Measurements from ENCODE around the gene MAMSTR.

Gene MAMSTR

GRCh38 chr19:48746738-48747575, 27.4 kb upstream of the MAMSTR start, which contains the start of gene IZUMO1:
TSS of gene IZUMO1 (minus strand) at chr19:48746909. CDS start at chr19:48745859, 1,050 bp downstream.
- FAIRE-seq (no peak), DNase-seq (ENCODE audit: low spot score) (peak; percentile 20)

DNA sequence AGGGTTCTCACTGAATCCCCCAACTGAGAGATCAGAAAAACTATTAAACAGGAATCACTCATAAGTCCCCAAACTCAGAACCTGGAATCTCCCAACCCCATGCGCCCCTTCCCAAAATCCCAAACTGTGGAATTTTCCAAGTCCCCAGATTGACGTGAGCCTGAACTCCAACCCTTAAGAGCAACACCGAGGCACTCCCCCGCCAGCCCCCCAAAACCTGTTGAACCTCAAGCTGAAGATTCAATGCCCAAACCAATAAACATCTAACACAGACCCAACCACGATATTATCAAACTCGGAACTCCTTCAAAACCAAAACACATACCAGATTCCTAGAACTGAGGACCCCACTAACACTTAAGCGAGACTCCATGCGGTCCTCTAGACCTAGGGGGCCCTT, 26.6 kb upstream of the MAMSTR start:
- DNase-seq (ENCODE audit: low spot score): no peak
- no peak for FAIRE-seq

DNA sequence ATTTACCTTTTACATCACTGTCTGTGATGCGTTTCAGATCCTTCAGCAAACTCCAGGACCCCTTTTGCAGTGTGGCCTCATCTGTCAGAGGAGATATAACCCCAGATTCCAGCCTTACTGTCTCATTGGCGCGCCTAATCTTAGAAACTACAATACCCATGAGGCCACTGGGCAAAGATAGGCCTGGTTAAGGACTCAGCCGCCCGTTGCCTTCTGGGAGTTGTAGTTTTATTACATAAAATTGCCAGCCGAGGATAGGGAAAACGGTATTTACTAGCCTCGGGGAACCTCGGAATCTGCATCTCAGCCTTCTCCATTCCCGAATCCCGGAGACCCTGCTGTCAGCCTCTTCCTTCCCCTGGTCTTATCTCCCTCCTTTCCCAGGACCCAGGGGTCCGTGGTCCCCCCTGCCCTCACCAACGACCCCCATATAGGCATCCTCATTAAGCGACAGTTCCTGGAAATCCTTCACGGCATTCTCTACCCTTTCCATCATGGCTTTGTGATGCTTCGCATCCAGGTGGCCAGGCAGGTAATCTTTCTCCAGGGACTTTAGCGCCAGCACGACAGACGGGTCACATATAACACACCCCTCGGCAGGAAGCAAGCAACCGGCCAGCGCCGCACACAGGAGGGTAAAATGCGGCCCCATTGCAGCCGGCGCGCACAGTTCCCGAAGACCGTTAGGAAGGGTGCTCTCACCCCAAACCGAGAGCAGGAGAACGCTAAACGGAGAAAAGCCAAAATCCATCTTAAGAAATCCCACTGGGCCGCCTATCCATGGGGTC, 25.9 kb upstream of the MAMSTR start:
- DNase-seq (ENCODE audit: low spot score) (peak; percentile 4), FAIRE-seq (no peak)

DNA sequence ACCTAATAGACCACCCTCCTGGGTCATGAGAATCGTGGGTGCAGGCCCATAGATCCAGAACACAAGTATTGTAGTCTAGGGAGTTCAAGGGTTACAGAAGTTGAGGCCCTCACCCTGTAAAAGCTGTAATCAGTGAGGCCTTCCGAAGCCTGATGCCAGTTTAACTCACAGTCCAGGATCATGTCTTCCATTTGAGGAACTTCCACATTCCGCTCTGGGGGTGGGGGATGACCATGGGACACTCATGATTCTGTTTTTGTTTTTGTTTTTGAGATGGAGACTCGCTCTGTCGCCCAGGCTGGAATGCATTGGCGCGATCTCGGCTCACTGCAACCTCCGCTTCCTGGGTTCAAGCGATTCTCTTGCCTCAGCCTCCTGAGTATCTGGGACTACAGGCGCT, 22.6 kb upstream of the MAMSTR start:
- DNase-seq (ENCODE audit: low spot score) (no peak), FAIRE-seq (no peak)

GRCh38 chr19:48741129-48741999, 21.8 kb upstream of the MAMSTR start:
- DNase-seq (ENCODE audit: low spot score): no peak
- no peak for FAIRE-seq

DNA sequence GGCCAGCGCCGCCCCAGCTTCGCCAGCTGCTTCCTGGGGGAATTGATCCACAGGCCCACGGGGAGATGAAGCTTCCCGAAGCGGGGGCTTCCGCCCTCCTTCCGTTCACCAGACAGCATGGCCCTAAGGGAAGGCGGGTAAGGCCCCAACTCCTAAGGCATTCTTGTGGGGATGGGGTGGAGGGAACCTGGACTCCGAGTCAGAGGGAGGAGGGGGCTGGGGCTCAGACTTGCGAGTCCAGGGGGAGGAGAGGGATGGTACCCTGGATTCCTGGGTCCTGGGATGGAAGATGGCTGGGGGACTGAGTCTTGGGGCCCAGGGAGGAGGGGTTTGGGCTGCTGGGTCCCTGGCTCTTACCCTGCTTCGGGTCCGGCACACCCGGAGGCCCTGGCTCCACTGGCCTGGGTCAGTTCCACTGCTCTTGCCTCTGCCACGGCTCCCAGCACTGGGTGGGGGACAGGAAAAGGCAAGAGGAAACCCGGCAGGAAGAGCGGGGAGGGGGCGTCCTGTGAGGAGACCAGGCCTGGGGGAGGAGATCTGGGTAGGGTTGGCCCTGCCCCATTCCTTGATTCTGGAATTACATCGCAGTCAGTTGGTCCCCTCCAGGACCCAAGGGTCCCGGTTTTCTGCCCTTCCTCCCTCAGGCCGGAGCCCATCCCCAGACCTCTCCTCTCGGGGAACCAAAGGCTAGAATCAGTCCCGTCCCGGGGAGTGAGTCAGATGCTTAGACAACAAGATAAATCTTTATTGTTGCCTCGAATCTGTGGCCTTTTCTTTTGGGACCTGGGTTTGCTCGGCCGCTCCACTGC, 20.8 kb upstream of the MAMSTR start, which contains the start of gene RASIP1:
Gene RASIP1, minus strand, starts transcription at position 447 of the 809 bp plus-strand sequence. Its CDS starts 328 bp downstream, at position 119.
- DNase-seq (ENCODE audit: low spot score) (no peak), FAIRE-seq (no peak)

DNA sequence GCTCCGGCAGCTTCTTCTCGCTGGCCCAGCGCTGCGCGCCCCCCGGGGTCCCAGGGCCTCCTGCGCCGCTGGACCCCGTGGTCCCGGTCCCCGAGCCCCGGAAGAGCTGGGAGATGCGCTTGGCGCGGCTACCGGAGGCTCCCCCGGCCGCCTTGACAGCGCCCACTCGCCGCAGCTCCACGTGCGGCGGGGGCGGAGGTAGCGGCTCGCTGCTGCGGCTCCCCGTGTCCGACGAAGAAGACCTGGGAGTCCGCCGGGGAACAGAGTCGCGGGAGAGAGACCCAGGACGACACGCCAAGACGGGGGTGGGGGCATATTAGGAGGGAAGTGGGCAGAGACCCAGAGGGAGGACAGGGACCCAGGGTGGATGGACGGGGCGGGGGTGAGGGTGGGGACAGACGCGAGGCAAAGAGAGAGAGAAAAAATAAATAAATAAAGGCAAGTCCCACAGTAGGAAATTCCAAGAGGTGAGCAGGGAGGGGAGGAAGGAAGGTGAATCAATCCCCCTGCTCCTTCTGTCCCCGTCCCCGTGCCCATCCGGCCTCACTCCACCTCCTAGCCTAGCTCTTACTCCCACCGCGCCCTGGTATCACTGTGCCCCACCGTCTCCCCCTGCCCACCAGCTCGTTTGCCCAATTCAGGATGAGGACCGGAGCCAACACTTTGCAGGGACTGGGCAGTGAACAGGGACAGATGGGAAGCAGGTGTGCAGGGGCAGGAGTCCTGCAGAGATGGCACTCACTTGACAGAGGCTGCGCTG, 20.1 kb upstream of the MAMSTR start:
- DNase-seq (ENCODE audit: low spot score): no peak
- no peak for FAIRE-seq

DNA sequence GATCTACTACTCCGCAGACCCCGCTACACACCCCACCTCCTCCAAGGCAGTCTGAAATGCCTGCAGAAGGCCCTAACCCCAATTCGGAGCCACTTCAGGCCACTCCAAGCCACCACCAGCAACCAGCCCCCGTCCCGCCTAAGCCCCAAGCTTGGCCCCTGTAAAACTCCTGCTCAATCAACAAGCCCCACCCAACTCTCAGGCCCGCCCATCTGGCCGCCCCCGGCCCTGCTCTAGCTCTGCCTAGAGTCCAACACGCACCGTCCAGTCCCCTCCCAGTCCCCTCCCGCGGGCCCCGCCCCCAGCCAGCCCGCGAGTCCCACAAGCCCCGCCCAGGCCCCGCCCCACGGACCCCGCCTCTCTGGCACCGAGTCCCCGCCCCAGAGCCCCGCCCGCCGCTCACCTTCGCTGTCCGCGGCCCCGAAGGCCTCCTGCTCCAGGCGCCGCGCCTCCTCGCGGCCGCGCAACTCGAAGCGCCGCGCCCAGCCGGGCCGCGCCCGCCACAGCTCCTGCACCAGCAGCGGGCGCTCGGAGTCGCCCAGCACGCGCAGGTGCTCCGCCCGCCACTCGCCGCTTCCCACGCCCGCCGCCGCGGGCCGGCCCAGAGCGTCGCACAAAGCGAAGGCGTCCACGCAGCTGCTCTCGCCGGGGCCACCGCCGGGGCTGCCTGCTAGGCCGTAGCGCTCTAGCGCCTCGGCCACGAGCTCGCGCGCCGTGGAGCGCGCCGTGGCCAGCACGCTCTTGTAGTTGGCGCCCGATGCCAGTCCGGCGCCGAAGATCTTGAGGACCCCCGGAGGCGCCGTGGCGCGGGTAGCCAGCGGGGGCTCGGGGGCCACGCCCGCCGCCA, 19.3 kb upstream of the MAMSTR start:
- peak; percentile 35 for DNase-seq (ENCODE audit: low spot score)
- FAIRE-seq: no peak

- DNase-seq (ENCODE audit: low spot score) (no peak), FAIRE-seq (no peak)
Measured at GRCh38 chr19:48737360-48737998, 18.0 kb upstream of the MAMSTR start.

DNA sequence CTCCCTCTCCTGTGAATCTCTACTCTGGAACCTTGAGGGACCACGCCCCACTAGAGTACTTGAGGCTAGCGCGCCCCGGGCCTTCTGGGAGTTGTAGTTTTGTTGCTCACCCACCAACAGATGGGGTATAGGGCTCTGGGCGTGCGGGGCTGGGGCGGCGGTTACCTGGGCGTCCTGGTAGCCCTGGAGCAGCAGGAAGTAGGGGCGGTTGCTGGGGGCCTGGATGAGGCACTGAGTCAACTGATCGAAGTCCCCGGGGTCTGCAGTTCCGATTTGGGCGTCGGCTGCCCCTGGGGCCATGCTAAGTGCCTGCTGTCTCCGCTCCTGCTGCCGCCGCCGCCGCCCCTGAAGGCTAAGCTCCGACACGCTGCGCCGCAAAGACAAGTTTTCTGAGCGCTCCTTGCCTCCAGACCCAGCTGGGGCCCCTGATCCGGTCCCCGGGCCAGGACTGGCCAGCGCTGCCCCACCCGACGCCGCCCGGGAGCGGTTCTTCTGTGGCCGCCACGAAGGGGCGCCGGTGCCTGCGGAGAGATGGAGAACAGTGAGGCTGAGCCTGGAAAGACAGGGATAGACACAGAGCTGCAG, 15.6 kb upstream of the MAMSTR start:
- no peak for DNase-seq (ENCODE audit: low spot score)
- FAIRE-seq: no peak

- FAIRE-seq (no peak), DNase-seq (ENCODE audit: low spot score) (no peak)
Measured at GRCh38 chr19:48734625-48735024, 15.1 kb upstream of the MAMSTR start.

GRCh38 chr19:48731452-48731851, 11.9 kb upstream of the MAMSTR start:
- DNase-seq (ENCODE audit: low spot score) (no peak), FAIRE-seq (no peak)

DNA sequence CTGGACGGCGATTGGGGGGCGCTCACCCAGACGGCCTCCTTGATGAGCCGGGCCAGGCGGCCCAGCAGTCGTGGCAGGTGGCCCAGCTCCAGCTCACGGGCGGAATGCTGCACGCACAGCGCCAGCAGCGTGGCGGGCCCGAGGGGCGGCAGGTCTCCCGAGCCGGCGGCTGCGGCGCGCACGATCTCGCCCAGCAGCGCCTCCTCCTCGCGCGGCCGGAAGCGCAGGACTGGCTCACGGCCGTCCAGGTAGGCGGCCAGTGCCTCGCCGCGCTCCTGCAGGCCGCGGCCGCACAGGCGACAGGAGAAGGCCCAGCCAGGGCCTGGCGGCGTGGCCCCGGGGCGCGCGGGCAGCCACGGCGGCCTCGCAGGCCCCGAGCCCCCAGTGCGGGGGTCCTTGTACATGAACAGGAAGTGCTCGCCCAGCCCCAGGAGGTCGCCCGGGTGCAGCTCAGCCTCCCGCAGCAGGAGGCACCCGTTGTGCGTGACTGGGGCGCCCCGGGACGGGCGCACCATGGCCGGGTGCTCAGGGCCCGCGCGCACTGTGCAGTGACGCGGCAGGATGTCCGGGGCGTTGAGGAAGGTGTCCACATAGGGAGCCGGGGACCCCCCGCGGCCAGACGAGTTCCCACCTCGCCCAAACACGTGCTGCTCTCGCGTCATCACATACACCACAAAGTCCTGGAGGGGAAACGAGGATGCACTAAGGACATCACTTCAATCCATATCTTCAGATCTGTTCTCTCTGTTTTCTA, 9.6 kb upstream of the MAMSTR start:
- FAIRE-seq (no peak), DNase-seq (ENCODE audit: low spot score) (no peak)

GRCh38 chr19:48726556-48726955, 7.0 kb upstream of the MAMSTR start:
- no peak for FAIRE-seq
- DNase-seq (ENCODE audit: low spot score): no peak

- FAIRE-seq: no peak
- DNase-seq (ENCODE audit: low spot score): peak; percentile 70
Measured at GRCh38 chr19:48724796-48725753, 5.5 kb upstream of the MAMSTR start.

DNA sequence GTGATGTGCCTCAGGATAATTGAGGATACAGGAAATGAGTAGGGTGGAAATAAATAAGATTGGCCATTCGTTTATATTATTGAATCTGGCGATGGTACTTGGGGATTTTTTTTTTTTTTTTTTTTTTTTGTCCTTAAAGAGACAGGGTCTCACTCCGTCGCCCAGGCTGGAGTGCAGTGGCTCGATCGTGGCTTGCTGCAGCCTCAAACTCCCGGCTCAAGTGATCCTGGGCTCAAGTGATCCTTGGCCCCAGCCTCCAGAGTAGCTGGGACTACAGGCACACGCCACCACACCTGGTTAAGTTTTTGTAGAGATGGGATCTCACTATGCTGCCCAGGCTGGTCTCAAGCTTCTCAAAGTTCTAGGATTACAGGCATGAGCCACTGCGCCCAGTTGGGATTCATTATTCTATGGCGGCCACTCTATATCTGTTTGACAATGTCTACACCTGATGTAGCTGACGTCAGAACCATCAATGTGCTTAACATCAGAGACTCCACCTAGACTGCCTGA, 2.7 kb upstream of the MAMSTR start:
- FAIRE-seq (no peak), DNase-seq (ENCODE audit: low spot score) (no peak)
